C4-2B (cell line): ENCODE data around the gene CAMK4.

Experiments
- CTCF ChIP-seq: fragments of 450-650 bp; conservative IDR thresholded peaks from 2 replicates; pipeline ENCODE4 v1.5.1; 2017; ENCODE audit warnings: mild to moderate bottlenecking
- ZFX ChIP-seq: fragments of 450-650 bp; IDR thresholded peaks from 2 replicates; pipeline ENCODE4 v1.6.1; 2017

- no peak for TF ChIP-seq CTCF
- no peak for TF ChIP-seq ZFX
Observed at GRCh38 chr5:111384220-111384619, 160.0 kb downstream of the CAMK4 start.
